ENCODE data around the gene NECAB2.

NECAB2 gene

DNA sequence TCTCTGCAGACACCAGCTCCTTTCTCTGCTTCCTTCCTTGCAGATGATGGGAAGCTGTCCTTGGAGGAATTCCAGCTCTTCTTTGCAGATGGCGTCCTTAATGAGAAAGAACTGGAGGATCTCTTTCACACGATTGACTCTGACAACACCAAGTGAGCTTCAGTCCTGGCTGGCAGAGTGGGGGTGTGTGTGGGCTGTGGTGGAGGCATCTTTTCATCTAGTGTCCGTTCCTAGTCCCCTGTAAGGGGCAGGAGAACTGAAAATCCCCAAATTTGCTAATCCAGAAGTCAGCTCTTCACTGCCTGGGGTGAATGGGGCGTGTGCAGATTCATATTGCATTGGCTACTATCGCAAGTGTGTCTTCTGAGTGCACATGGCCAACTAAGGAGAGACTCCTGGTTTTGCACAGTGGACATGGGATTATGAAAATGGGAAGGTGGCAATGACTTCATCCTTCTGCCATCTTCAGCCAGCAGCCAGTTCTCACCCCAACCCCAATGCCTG, 10.4 kb downstream of the NECAB2 start:
- in situ Hi-C loops (cut with MboI; ENCODE audit: low sequenced_read_pairs) = no loop called here

DNA sequence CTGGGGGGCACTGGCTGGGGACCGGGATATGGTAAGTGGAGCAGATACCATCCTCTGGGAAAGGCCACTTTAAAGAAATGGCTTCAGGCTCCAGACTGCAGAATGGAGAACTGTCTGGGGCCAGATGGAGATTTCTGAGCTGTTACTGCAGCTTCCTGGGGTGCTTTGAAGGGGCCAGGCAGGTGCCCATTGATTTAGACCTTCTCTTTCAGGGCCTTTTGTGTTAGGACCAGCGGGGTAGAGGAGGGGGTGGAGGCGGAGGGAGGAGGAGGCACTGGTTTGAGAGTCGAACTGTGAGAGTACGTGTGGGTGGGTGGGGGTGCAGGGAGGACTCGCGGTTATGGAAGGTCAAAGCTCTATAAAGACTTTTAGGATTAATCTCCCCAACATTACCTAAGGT, 11.4 kb downstream of the NECAB2 start:
- in situ Hi-C loops (cut with MboI; ENCODE audit: low sequenced_read_pairs) = no loop called here

GRCh38 chr16:83980794-83981193, 12.8 kb downstream of the NECAB2 start:
- in situ Hi-C loops (cut with MboI; ENCODE audit: low sequenced_read_pairs) = no loop called here

- in situ Hi-C loops (cut with MboI; ENCODE audit: low sequenced_read_pairs) = no loop called here
Measured at GRCh38 chr16:83981799-83982198, 13.8 kb downstream of the NECAB2 start.

DNA sequence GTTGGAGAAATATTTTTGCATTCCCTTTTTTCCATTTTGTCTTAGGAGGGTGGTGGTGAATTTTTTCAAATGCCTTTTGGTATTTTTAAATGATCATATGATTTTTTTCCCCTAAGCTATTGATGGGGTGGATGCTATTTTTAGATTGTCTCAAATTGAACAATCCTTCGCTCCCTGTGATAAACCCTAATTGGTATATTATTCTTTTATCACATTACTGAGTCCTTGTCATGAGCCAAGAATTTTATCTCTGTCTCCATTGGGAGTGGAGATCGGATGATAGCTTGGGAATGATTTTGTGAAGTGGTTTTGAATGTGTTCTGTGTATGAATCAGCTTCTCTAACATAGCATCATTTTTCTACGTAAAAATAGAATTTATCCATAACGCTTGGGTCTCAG, 15.4 kb downstream of the NECAB2 start:
- in situ Hi-C loops (cut with MboI; ENCODE audit: low sequenced_read_pairs) = no loop called here

GRCh38 chr16:83989300-83989699, 21.3 kb downstream of the NECAB2 start:
- in situ Hi-C loops (cut with MboI; ENCODE audit: low sequenced_read_pairs) = no loop called here

DNA sequence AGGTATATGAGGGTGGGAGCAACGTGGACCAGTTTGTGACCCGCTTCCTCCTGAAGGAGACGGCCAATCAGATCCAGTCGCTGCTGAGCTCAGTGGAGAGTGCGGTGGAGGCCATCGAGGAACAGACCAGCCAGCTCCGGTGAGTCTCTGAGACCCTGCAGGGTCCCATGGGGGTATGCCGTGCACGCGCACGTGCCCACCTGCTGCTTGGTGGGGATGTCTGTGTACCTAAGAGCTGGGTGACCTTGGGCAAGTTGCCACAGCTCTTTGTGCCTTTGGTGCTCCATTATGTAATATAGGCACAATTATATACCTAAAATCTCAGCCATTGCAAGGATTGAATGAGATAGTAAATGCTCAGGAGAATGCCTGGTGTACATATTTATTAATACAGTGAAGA, 22.4 kb downstream of the NECAB2 start:
- in situ Hi-C loops (cut with MboI; ENCODE audit: low sequenced_read_pairs) = no loop called here

GRCh38 chr16:83992624-83993023, 24.6 kb downstream of the NECAB2 start:
- in situ Hi-C loops (cut with MboI; ENCODE audit: low sequenced_read_pairs) = no loop called here

GRCh38 chr16:83994087-83994486, 26.0 kb downstream of the NECAB2 start:
- in situ Hi-C loops (cut with MboI; ENCODE audit: low sequenced_read_pairs) = no loop called here

GRCh38 chr16:83994703-83995102, 26.7 kb downstream of the NECAB2 start:
- in situ Hi-C loops (cut with MboI; ENCODE audit: low sequenced_read_pairs) = no loop called here

GRCh38 chr16:83995754-83996153, 27.7 kb downstream of the NECAB2 start:
- in situ Hi-C loops (cut with MboI; ENCODE audit: low sequenced_read_pairs) = no loop called here

- in situ Hi-C loops (cut with MboI; ENCODE audit: low sequenced_read_pairs) = no loop called here
Measured at GRCh38 chr16:83996481-83997252, 28.6 kb downstream of the NECAB2 start.

GRCh38 chr16:83998091-83998490, 30.0 kb downstream of the NECAB2 start:
- in situ Hi-C loops (cut with MboI; ENCODE audit: low sequenced_read_pairs) = no loop called here

DNA sequence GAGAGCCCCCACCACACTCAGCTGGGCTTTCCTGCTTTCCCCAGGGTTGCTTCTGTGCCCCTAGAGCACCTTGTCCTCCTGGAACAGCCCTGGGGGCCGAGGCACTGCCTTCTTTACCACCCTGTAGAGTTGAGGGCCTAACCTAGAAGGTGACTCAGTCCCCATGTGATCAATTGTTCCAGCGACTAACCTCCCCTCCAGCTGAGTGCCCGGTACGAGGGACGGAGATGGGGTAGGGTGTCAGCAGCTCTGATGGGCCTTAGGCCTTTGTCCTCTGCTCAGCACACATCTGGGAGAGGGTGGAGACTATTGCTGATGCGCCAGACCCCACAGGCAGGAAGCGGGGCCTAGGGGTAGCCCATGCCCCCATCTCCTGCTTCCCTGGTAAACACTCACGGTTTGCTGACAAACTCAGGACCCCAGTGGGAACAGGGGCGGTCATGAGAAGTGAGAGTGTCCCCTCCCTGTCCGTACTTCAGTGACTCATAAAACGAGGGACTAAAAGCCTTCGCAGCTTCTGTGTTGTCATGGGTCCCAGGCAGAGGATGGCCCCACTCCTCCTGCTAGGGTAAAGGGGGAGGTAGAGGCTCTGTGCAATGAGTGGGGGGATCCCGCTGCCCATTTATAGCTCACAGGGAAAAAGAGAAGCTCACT, 33.1 kb downstream of the NECAB2 start:
- in situ Hi-C loops (cut with MboI; ENCODE audit: low sequenced_read_pairs) = no loop called here

- in situ Hi-C loops (cut with MboI; ENCODE audit: low sequenced_read_pairs) = no loop called here
Measured at GRCh38 chr16:84001726-84002125, 33.7 kb downstream of the NECAB2 start.

DNA sequence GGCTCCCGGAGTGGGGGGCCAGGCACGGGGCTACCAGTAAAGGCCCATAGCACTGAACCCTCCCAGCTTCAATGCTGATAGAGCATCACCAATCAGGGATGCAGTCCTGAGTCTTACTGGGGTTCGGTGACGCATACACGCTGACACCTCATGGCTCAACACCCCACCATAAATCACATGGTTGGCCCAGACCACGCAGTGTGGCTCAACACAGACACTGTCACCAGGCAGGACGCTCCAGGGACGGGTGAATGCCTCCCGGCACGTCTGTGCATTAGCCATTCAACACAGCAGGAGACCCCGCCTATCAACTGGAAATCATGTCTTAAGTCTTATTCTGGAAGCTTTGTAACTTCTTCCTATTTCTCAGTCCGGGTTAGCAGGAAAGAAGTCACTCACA, 35.0 kb downstream of the NECAB2 start:
- in situ Hi-C loops (cut with MboI; ENCODE audit: low sequenced_read_pairs) = no loop called here

DNA sequence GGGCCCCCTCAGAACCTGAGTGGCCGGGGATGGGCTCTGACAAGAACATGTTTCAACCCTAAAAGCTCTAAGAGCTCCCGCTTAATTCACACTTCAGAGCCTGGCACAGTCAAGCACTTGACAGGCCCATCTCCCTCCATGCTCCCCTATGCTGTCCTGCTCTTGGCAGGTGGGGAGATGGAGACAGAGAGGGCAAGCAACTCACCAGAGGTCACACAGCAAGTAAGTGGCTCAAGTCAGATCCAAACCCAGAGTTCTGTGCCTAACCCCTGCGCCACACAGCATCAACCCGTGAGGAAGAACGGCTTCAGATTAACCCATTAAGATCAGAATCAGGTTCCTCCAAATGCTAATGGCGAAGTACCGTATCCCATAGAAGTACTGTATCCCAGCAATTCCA, 36.4 kb downstream of the NECAB2 start:
- in situ Hi-C loops (cut with MboI; ENCODE audit: low sequenced_read_pairs) = no loop called here

- in situ Hi-C loops (cut with MboI; ENCODE audit: low sequenced_read_pairs) = no loop called here
Measured at GRCh38 chr16:84005391-84005790, 37.3 kb downstream of the NECAB2 start.

GRCh38 chr16:84007520-84007919, 39.5 kb downstream of the NECAB2 start:
- in situ Hi-C loops (cut with MboI; ENCODE audit: low sequenced_read_pairs) = no loop called here

DNA sequence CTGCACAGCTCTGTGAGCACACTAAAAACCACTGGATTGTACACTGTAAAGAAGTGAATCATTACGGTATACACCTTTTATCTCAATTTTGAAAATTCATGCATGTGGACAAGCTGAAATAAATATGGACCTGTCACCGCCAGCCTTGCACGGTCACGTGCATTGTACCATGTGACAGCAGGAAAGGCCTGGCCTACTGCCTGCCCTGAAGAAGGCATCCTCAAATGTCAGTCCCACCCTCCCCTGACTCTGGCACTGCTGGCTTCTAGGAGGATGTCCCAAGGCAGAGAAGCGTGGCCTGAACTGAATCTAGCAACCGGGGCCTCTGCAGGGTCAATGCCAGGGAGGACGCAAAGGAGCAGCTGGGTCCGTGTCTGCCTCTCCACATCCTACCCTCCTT, 39.9 kb downstream of the NECAB2 start:
- in situ Hi-C loops (cut with MboI; ENCODE audit: low sequenced_read_pairs) = no loop called here

GRCh38 chr16:84009282-84009681, 41.2 kb downstream of the NECAB2 start:
- in situ Hi-C loops (cut with MboI; ENCODE audit: low sequenced_read_pairs) = no loop called here

DNA sequence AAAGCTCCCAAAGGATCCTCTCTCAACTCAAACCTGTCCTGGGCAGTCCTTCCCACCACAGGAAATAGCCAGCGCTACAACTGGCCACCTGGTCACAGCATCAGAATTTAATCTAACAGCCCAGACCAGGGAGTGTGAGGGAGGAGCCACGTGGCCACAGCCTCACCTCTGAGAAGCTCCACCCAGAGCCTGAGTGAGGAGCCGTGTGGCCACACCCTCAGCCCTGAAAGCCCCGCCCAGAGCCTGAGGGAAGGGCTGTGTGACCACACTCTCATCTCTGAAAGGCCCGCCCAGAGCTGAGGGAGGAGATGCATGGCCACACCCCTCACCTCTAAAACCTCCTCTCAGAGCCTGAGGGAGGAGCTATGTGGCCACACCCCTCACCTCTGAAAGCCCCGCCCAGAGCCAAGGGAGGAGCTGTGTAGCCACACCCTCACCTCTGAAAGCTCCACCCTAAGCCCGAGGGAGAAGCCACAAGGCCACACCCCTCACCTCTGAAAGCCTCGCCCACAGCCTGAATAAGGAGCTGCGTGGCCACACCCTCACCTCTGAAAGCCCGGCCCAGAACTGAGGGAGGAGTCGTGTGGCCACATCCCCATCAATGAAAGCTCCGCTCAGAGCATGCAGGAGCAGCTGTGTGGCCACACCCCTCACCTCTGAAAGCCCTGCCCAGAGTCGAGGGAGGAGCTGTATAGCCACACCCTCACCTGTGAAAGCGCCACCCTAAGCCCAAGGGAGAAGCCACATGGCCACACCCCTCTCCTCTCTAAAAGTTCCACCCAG, 45.9 kb downstream of the NECAB2 start:
- in situ Hi-C loops (cut with MboI; ENCODE audit: low sequenced_read_pairs) = no loop called here

Measured in HL-60/S4 treated with retinoic acid at 250 ng/mL for 4 days and 3 days (cell line).